HG02588 (cell line): ENCODE data around the gene OR2B2.
"Not testable (repeated sequence)": the region's sequence is repeated elsewhere in the genome, so short reads cannot be mapped to it uniquely, and the experiment has no call there.

Experiments used
- ATAC-seq: cut with Tn5 transposase; IDR thresholded peaks from one replicate; pipeline ENCODE4 v1.9.1; 2021; ENCODE audit warnings: mild to moderate bottlenecking, moderate library complexity; ENCODE audit not compliant: unreplicated experiment

The OR2B2 gene

GRCh38 chr6:27911956-27912446 is at the start of gene OR2B2:
Gene OR2B2, minus strand, starts transcription at chr6:27912396. Its CDS starts 77 bp downstream, at chr6:27912319.
- ATAC-seq: no peak

DNA sequence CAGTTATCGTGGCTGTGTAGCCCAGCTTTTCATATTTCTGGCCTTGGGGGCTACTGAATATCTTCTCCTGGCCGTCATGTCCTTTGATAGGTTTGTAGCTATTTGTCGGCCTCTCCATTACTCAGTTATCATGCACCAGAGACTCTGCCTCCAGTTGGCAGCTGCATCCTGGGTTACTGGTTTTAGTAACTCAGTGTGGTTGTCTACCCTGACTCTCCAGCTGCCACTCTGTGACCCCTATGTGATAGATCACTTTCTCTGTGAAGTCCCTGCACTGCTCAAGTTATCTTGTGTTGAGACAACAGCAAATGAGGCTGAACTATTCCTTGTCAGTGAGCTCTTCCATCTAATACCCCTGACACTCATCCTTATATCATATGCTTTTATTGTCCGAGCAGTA is 45.3 kb upstream of the OR2B2 start:
- ATAC-seq: no peak

GRCh38 chr6:27956941-27957340 is 44.7 kb upstream of the OR2B2 start, which contains the start of gene OR2B6:
Gene OR2B6, plus strand, starts transcription at chr6:27957241. Its CDS starts 0 bp downstream, at chr6:27957241.
- ATAC-seq: no peak

GRCh38 chr6:27951040-27951439 is 38.8 kb upstream of the OR2B2 start:
- ATAC-seq: no peak

GRCh38 chr6:27948237-27948636 is 36.0 kb upstream of the OR2B2 start:
- ATAC-seq: no peak

GRCh38 chr6:27943072-27943471 is 30.9 kb upstream of the OR2B2 start:
- not testable (repeated sequence) for ATAC-seq

DNA sequence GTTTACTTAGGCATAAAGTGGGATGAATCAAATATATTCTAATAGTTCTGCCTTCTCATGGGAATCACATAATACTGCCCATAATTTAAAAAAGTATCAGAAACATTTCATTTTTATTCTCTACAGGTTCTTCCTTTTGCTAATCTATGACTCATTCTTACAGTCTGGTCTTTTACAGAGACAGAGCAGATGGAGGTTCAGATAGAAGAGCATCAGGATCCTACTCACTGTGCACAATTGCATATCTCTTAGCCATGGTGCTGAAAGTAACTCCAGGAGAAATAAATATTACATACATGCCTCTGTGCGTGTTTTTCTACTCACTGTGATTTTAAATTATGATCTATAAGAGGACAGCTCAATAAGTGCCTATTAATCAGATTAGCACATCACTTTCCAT is 28.6 kb upstream of the OR2B2 start:
- ATAC-seq: no peak

DNA sequence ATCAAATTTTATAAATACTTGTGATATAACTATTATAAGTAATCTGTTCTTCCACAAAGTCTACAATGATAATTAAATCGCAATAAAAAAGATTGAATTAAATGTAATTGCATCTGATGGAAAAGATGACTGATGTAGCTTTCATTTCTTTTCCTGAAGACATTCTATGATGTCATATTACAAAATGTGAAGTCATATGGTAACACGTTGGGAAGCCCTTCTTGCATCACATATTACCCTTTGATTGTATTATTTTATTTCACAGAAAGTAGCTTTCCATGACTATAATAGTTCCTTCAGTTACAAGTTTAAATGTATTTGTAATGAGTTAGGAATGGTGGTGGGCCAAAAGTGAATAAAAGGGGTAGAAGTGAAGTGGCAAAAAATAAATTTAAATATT is 19.0 kb upstream of the OR2B2 start:
- ATAC-seq: no peak

- not testable (repeated sequence) for ATAC-seq
These were observed 17.7 kb upstream of the OR2B2 start for GRCh38 chr6:27929930-27930329.

DNA sequence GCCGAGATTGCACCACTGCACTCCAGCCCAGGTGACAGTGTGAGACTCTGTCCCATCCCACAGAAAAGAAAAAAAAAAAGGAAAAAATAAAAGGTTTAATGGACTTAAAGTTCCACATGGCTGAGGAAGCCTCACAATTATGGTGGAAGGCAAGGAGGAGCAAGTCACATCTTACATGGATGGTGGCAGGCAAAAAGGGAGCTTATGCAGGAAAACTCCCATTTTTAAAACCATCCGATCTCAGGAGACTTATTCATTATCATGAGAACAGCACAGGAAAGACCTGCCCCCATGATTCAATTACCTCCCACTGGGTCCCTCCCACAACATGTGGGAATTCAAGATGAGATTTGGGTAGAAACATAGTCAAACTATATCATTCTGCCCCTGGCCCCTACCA is 15.8 kb upstream of the OR2B2 start:
- ATAC-seq: not testable (repeated sequence)

DNA sequence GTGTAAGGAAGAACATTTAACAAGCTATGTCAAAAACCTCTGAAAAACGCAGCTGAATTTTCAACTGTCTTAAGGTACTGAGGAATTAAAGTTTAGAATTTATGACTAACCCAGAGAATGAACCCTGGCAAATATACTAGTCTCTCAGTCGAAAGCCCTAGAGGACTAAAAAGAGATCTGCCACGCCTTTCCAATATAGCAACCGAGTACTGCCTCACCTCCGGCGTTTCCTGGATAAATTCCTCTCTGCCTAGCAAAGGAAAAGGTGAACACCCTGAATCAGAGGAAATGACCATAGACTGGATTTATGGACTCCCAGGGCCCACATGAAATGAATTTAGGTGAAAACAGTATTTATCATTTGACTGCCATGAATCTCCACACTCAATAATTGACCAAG is 12.0 kb upstream of the OR2B2 start:
- no peak for ATAC-seq

DNA sequence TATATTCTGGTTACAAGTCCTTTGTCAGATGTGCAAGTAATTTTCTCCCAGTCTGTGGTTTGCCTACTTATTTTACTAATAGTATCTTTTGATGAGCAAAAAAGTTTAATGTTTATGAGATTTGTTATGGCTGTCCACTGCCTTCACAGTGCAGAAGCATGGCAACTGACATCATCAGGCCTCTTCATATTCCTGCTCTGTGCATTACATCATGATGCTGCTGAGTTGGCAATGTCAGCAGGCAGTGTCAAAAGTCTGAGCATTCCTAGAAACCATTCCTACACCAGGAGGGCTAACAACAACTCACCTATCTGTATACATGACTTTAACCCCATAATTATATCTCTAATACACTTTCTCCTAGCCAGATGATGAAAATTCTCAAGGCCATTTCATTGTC is 10.8 kb upstream of the OR2B2 start:
- no peak for ATAC-seq

DNA sequence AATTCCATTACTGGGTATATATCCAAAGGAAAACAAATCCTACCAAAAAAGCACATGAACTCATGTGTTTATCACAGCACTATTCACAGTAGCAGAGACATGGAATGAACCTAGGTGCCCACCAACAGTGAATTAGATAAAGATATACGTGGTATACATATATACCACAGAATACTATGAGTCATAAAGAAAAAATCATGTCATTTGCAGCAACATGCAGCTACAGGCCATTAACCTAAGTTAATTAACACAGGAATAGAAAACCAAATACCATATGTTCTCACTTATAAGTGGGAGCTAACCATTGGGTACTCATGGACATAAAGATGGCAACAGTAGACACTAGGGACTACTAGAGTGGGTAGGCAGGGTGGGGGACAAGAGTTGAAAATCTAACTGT is 4.2 kb downstream of the OR2B2 start:
- ATAC-seq: no peak

GRCh38 chr6:27902335-27903314 is 9.6 kb downstream of the OR2B2 start:
- ATAC-seq: peak; percentile 55

GRCh38 chr6:27901801-27902200 is 10.4 kb downstream of the OR2B2 start:
- ATAC-seq: no peak

GRCh38 chr6:27900197-27900596 is 12.0 kb downstream of the OR2B2 start:
- not testable (repeated sequence) for ATAC-seq

DNA sequence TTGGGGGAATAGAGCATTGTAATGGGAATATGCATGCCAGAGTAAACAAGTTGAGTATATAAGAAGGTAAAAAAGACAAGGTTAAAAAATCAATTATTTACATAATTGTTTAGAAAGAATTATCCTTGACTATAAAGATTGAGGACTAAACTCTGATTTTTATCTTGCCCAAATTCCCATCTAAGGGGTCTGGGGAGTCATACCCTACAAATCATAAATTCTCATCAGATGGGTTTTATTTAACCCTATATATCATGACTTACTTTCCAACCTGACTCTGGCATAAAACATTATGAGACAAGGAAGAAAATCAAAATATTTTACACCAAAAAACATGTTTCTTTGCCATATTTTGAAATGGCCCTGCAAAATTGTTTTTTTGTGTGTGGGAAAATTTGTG is 12.7 kb downstream of the OR2B2 start:
- ATAC-seq: no peak

DNA sequence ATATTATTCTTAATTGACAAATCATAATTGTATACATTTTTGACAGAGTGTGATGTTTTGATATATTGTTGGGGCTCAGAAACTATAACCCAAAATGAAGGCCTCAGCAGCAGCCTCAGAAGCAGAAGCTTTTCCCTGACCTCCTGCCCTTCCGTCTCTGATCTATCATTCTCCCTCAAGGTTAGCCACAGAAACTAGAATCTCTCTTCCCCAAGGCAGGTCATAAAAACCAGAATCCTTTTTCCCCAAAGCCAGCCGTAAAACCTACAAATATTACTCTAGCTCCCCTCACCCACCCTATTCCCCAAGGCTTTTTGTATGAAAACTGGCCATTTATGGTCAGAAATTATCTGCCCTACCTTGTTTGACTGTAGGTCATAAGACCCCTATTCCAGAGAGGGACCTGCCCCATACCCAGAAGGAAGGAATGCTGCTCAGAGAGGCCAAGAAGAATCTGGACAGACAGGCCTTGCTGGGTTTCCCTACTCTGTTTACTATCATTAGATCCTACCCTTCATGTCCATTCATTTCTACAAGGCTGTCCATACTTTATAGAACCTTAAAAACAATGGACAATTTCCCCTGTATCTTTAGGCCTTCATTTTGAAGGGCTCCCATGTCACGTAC is 14.5 kb downstream of the OR2B2 start:
- ATAC-seq: no peak

- no peak for ATAC-seq
These were observed 15.8 kb downstream of the OR2B2 start for GRCh38 chr6:27896398-27896796.

- no peak for ATAC-seq
These were observed 17.1 kb downstream of the OR2B2 start for GRCh38 chr6:27894839-27895762.
